PC-9 (cell line): ENCODE measurements around the gene PTPMT1.
"Not testable (repeated sequence)": the region's sequence is repeated elsewhere in the genome, so short reads cannot be mapped to it uniquely, and the experiment has no call there.

Experiments
- EZH2 ChIP-seq: fragments of 200-600 bp; sonication (generic); IDR thresholded peaks from 2 replicates; pipeline ENCODE4 v1.8.0; 2017; ENCODE audit warnings: antibody characterized with exemption, low read depth
- TF ChIP-seq, protein P1 (sequence below): fragments of 200-600 bp; sonication (generic); conservative IDR thresholded peaks from 2 replicates; pipeline ENCODE4 v1.6.1; 2017; ENCODE audit warnings: mixed run types, antibody characterized with exemption, mild to moderate bottlenecking, moderate library complexity

- TF ChIP-seq, protein P1, sequence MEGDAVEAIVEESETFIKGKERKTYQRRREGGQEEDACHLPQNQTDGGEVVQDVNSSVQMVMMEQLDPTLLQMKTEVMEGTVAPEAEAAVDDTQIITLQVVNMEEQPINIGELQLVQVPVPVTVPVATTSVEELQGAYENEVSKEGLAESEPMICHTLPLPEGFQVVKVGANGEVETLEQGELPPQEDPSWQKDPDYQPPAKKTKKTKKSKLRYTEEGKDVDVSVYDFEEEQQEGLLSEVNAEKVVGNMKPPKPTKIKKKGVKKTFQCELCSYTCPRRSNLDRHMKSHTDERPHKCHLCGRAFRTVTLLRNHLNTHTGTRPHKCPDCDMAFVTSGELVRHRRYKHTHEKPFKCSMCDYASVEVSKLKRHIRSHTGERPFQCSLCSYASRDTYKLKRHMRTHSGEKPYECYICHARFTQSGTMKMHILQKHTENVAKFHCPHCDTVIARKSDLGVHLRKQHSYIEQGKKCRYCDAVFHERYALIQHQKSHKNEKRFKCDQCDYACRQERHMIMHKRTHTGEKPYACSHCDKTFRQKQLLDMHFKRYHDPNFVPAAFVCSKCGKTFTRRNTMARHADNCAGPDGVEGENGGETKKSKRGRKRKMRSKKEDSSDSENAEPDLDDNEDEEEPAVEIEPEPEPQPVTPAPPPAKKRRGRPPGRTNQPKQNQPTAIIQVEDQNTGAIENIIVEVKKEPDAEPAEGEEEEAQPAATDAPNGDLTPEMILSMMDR = not testable (repeated sequence)
- TF ChIP-seq EZH2 = not testable (repeated sequence)
These were observed 3.0 kb upstream of the PTPMT1 start for GRCh38 chr11:47562393-47562792.
